ENCODE measurements around the gene DPYD. TPM values are rescaled to one million over a fixed set of nuclear protein-coding genes. Genes with fewer than 3 reads are reported as not detected.

DPYD gene
- polyA plus RNA-seq, 1 of the 3 experiments (the other 2 are of a cell fraction) = 23.0 TPM

DNA sequence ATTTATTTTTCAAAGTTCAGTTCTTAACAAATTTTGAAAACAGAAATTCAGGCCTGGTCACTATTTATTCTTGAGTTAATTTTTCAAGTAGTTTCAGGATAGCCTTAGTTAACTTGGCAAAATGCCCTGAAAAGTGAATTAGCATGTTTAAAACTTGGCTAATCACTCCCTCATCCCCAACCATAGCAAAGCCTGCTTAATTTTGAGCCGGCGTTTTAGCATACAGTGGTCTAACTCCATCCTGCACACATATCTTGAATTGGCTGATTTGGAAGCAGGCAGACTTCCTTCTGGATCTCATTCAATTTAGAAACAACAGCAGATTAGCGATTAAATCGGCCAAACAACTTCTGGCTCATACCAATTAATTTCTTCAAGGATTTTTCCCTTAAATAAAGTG lies 760.0 kb downstream of the DPYD start:
- Histone ChIP-seq H3K9me3 (no peaks in the 10 kb centered on the region), H3F3A (replicated peaks; ENCODE audit: insufficient read depth) (peaks cover 6% of the 10 kb centered on the region), H4K20me1 (ENCODE audit: insufficient read depth) (no peaks in the 10 kb centered on the region), H3K36me3 (replicated peaks in 1 of 2; ENCODE audit: control insufficient read depth in 1 of 2, insufficient read depth in 2 of 2, low read length in 1 of 2) (peaks cover 0 to 10% of the 10 kb centered on the region in 2 experiments), H3K4me1 (ENCODE audit: control insufficient read depth in 1 of 2, insufficient read depth in 2 of 2, low read depth in 1 of 2, low read length in 1 of 2) (peaks cover 0 to 21% of the 10 kb centered on the region in 2 experiments; a peak in 2 of 4 replicates), H3K27ac (ENCODE audit: low read depth in 2 of 2, low read length in 1 of 2) (peak overlapping the region in 1 of 2 experiments; percentile 76; a peak in 2 of 4 replicates), H3K9ac (no peak overlapping the region), H3K79me2 (ENCODE audit: insufficient read depth) (no peaks in the 10 kb centered on the region), H3K9me2 (no peaks in the 10 kb centered on the region; the same call in 1 of the 2 replicates), H3K27me3 (ENCODE audit: insufficient read depth) (no peaks in the 10 kb centered on the region), H2AFZ (ENCODE audit: low read depth) (no peak overlapping the region), H3K4me2 (no peak overlapping the region), H3K4me3 (ENCODE audit: low read depth in 2 of 2, low read length in 1 of 2) (no peak overlapping the region)
- CTCF ChIA-PET = no interaction called here
- 0 out of 4 replicates have a peak, but pooled peaks of 1 of the 2 experiments have one; percentile 31 for TF ChIP-seq EP300 (IDR thresholded peaks at IDR 0.05; ENCODE audit: borderline replicate concordance in 1 of 2, low read depth in 1 of 2, low read length in 1 of 2)
- TF ChIP-seq, protein P1, sequence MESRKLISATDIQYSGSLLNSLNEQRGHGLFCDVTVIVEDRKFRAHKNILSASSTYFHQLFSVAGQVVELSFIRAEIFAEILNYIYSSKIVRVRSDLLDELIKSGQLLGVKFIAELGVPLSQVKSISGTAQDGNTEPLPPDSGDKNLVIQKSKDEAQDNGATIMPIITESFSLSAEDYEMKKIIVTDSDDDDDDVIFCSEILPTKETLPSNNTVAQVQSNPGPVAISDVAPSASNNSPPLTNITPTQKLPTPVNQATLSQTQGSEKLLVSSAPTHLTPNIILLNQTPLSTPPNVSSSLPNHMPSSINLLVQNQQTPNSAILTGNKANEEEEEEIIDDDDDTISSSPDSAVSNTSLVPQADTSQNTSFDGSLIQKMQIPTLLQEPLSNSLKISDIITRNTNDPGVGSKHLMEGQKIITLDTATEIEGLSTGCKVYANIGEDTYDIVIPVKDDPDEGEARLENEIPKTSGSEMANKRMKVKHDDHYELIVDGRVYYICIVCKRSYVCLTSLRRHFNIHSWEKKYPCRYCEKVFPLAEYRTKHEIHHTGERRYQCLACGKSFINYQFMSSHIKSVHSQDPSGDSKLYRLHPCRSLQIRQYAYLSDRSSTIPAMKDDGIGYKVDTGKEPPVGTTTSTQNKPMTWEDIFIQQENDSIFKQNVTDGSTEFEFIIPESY (IDR thresholded peaks at IDR 0.05; ENCODE audit: borderline replicate concordance, low read depth) = no peak
- POLR2A ChIA-PET = no interaction called here
- WGBS (ENCODE audit: low lambda C conversion rate) = 49% methylated on average over 4 of the region's 4 CpGs
- no peak for DNase-seq

DNA sequence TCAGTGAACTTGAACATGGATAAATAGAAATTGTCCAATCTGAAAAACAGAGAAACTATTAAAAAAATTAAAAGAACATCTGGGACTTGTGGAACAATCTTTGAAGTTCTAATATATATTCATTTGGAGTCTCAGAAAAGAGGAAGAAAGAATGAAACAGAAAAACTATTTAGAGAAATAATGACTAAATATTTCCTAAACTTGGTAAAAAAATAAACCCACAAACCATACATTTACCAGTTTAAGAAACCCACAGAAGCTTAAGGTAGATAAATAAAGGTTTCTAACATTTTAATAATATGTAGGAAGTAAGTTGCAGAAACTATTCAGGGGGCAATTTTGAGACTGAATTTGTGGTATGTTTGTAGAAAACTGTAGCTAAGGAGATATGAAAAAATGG lies 761.5 kb downstream of the DPYD start:
- Histone ChIP-seq H3K9me3 (no peaks in the 10 kb centered on the region), H3K4me1 (ENCODE audit: control insufficient read depth in 1 of 2, insufficient read depth in 2 of 2, low read depth in 1 of 2, low read length in 1 of 2) (peaks cover 0 to 21% of the 10 kb centered on the region in 2 experiments; a peak in 2 of 4 replicates), H3K27ac (ENCODE audit: low read depth in 2 of 2, low read length in 1 of 2) (peak overlapping the region in 1 of 2 experiments; percentile 76; a peak in 2 of 4 replicates), H3K27me3 (ENCODE audit: insufficient read depth) (no peaks in the 10 kb centered on the region), H3K79me2 (ENCODE audit: insufficient read depth) (no peaks in the 10 kb centered on the region), H3K9me2 (no peaks in the 10 kb centered on the region; the same call in 1 of the 2 replicates), H3F3A (replicated peaks; ENCODE audit: insufficient read depth) (peaks cover 12% of the 10 kb centered on the region), H3K36me3 (replicated peaks in 1 of 2; ENCODE audit: control insufficient read depth in 1 of 2, insufficient read depth in 2 of 2, low read length in 1 of 2) (peaks cover 0 to 19% of the 10 kb centered on the region in 2 experiments), H3K4me2 (no peak overlapping the region), H3K9ac (no peak overlapping the region), H3K4me3 (ENCODE audit: low read depth in 2 of 2, low read length in 1 of 2) (no peak overlapping the region), H4K20me1 (ENCODE audit: insufficient read depth) (no peaks in the 10 kb centered on the region), H2AFZ (ENCODE audit: low read depth) (no peak overlapping the region)
- TF ChIP-seq RCOR1 (IDR thresholded peaks at IDR 0.05; ENCODE audit: low read length) = no peak
- TF ChIP-seq, protein P2, sequence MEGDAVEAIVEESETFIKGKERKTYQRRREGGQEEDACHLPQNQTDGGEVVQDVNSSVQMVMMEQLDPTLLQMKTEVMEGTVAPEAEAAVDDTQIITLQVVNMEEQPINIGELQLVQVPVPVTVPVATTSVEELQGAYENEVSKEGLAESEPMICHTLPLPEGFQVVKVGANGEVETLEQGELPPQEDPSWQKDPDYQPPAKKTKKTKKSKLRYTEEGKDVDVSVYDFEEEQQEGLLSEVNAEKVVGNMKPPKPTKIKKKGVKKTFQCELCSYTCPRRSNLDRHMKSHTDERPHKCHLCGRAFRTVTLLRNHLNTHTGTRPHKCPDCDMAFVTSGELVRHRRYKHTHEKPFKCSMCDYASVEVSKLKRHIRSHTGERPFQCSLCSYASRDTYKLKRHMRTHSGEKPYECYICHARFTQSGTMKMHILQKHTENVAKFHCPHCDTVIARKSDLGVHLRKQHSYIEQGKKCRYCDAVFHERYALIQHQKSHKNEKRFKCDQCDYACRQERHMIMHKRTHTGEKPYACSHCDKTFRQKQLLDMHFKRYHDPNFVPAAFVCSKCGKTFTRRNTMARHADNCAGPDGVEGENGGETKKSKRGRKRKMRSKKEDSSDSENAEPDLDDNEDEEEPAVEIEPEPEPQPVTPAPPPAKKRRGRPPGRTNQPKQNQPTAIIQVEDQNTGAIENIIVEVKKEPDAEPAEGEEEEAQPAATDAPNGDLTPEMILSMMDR (IDR thresholded peaks at IDR 0.05) = no peak
- TF ChIP-seq TCF12 (IDR thresholded peaks at IDR 0.05) = no peak
- TF ChIP-seq SIN3A (IDR thresholded peaks at IDR 0.05; ENCODE audit: borderline replicate concordance, low read depth, low read length) = no peak
- no peak for TF ChIP-seq FOXM1 (IDR thresholded peaks at IDR 0.05; ENCODE audit: low read depth)
- TF ChIP-seq, protein P3, sequence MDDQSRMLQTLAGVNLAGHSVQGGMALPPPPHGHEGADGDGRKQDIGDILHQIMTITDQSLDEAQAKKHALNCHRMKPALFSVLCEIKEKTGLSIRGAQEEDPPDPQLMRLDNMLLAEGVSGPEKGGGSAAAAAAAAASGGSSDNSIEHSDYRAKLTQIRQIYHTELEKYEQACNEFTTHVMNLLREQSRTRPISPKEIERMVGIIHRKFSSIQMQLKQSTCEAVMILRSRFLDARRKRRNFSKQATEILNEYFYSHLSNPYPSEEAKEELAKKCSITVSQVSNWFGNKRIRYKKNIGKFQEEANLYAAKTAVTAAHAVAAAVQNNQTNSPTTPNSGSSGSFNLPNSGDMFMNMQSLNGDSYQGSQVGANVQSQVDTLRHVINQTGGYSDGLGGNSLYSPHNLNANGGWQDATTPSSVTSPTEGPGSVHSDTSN (IDR thresholded peaks at IDR 0.05) = no peak
- TF ChIP-seq, protein P4, sequence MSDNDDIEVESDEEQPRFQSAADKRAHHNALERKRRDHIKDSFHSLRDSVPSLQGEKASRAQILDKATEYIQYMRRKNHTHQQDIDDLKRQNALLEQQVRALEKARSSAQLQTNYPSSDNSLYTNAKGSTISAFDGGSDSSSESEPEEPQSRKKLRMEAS (IDR thresholded peaks at IDR 0.05; ENCODE audit: low read depth) = no peak
- no peak for TF ChIP-seq FOSL2 (IDR thresholded peaks at IDR 0.05; ENCODE audit: borderline replicate concordance, low read depth)
- TF ChIP-seq, protein P5, sequence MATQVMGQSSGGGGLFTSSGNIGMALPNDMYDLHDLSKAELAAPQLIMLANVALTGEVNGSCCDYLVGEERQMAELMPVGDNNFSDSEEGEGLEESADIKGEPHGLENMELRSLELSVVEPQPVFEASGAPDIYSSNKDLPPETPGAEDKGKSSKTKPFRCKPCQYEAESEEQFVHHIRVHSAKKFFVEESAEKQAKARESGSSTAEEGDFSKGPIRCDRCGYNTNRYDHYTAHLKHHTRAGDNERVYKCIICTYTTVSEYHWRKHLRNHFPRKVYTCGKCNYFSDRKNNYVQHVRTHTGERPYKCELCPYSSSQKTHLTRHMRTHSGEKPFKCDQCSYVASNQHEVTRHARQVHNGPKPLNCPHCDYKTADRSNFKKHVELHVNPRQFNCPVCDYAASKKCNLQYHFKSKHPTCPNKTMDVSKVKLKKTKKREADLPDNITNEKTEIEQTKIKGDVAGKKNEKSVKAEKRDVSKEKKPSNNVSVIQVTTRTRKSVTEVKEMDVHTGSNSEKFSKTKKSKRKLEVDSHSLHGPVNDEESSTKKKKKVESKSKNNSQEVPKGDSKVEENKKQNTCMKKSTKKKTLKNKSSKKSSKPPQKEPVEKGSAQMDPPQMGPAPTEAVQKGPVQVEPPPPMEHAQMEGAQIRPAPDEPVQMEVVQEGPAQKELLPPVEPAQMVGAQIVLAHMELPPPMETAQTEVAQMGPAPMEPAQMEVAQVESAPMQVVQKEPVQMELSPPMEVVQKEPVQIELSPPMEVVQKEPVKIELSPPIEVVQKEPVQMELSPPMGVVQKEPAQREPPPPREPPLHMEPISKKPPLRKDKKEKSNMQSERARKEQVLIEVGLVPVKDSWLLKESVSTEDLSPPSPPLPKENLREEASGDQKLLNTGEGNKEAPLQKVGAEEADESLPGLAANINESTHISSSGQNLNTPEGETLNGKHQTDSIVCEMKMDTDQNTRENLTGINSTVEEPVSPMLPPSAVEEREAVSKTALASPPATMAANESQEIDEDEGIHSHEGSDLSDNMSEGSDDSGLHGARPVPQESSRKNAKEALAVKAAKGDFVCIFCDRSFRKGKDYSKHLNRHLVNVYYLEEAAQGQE (IDR thresholded peaks at IDR 0.05; ENCODE audit: low read depth, low read length) = no peak
- no peak for TF ChIP-seq POLR2AphosphoS5 (IDR thresholded peaks at IDR 0.05; ENCODE audit: low read depth, low read length)
- TF ChIP-seq GATA2 (CRISPR knock-in tag; IDR thresholded peaks at IDR 0.05) = no peak
- TF ChIP-seq NRF1 (IDR thresholded peaks at IDR 0.05; ENCODE audit: low read depth, low read length) = no peak
- no peak for TF ChIP-seq EZH2phosphoT487 (IDR thresholded peaks at IDR 0.05; ENCODE audit: borderline replicate concordance, low read depth)
- TF ChIP-seq TAF1 (IDR thresholded peaks at IDR 0.05; ENCODE audit: borderline replicate concordance, low read depth, low read length) = no peak
- TF ChIP-seq CHD2 (IDR thresholded peaks at IDR 0.05; ENCODE audit: low read length, partially characterized antibody) = no peak
- TF ChIP-seq RFX5 (IDR thresholded peaks at IDR 0.05; ENCODE audit: low read length) = no peak
- TF ChIP-seq JUND (IDR thresholded peaks at IDR 0.05) = no peak
- CTCF ChIA-PET = interaction anchor here (0.9 kb wide), 1 partner anchor 16 kb away, joined by 3 read pairs; no protein-coding TSS in a partner anchor
- no peak for DNase-seq
- POLR2A ChIA-PET = no interaction called here
